Stimulated activated CD4-positive, alpha-beta T cell treated with anti-CD3 and anti-CD28 coated beads, Interleukin-4, amount 100 ng/mL, for 4 hours (primary cell): ENCODE results near the gene PRSS56.
"Not testable (repeated sequence)": the region's sequence is repeated elsewhere in the genome, so short reads cannot be mapped to it uniquely, and the experiment has no call there.

ENCODE experiments used
- DNase-seq, 2 experiments: peaks; one replicate each; pipeline ENCODE4 v3.0.0-alpha.2; 2020

The PRSS56 gene

DNA sequence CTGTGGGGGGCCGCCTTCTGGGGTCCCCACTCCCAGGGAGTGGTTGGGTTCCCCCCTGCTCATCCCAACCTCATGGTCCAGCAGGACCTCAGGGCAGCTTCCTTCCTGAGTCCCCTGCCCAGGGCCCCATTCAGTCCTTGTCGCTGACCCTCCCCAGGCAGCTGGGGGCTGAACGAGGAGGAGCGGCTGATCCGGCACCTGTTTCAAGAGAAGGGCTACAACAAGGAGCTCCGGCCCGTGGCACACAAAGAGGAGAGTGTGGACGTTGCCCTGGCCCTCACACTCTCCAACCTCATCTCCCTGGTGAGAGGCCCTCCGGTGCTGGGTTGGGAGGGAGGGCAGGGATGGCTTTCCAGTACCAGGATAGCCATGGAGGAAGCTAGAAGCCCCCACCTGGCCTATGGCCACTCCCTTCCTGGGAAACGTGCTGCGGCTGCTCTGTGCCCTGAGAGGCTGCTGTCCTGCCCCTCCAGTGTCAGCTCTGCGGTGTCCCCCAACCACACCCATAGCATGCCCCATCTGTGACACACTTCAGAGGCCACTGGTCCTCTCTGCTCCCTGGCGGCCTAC is 6.3 kb downstream of the PRSS56 start:
- DNase-seq = no peak

DNA sequence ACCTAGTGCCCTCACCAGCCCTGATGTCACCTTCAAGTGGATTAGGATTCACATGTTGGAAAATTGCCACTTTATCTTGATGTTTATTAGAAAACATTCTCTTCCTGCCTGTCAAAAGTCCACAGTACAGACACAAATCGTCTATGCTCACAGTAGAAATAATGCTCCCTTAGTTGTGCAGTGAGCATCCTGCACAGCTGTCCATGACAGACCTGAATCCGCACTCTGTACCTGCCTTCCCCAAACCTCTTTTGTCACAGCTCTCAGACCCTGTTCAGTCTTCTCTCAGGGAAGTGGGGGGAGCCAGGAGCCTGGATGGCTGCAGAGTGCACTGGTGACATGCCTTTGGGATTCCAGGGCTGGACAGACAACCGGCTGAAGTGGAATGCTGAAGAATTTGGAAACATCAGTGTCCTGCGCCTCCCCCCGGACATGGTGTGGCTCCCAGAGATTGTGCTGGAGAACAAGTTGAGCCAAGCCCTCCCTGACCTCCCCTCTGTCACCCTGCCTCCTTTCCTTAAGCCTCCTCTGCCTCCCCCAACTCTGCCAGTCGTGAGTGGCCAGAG is 7.8 kb downstream of the PRSS56 start:
- no peak for DNase-seq

GRCh38 chr2:232528746-232529460 is 8.7 kb downstream of the PRSS56 start:
- DNase-seq = no peak

- no peak for DNase-seq
Observed at GRCh38 chr2:232529806-232530547, 9.8 kb downstream of the PRSS56 start.

DNA sequence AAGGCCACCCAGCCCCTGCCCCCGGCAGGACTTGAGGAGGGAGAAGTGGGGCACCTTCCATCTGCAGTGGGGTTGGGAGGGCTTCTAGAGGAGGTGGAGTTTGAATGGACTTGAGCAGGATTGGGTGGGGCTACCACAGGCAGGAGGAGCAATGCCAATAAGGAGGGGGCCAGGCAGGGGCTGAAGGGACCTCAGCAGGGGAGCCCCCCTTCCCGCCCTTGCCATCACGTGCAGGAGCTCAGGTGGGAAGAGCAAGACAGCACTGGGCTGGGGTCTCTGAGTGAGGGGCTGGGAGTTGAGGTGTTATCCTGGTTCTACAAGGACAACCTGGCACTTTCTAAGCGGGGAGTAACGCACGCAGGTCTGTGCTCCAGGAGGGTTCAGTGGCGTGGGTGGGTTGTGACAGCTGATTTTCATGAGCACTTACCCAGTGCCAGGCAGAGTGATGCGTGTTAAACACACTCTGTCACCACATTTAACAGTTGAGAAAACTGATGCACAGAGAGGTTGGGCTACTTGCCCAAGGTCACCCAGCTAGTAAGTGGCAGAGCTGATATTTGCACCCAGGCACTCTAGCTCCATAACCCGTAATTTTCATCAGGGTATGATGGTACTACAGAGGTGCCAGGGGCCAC is 10.6 kb downstream of the PRSS56 start:
- DNase-seq = no peak

DNA sequence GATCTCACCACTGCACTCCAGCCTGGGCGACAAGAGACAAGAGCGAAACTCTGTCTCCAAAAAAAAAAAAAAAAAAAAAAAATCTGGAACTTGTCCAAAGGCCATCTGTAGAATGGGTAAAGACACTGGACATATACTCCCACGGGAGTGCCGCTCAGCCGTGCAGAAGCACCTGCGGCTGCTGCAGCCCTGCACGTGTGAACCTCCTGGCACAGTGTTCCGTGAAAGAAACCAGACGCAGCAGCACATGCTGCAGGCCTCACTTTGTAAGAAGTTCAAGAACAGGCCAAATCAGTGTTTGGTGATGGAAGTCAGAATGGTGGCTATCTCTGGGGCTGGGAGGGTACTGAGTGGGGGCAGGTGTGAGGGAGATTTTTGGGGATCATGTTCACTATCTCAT is 12.2 kb downstream of the PRSS56 start:
- DNase-seq = no peak

DNA sequence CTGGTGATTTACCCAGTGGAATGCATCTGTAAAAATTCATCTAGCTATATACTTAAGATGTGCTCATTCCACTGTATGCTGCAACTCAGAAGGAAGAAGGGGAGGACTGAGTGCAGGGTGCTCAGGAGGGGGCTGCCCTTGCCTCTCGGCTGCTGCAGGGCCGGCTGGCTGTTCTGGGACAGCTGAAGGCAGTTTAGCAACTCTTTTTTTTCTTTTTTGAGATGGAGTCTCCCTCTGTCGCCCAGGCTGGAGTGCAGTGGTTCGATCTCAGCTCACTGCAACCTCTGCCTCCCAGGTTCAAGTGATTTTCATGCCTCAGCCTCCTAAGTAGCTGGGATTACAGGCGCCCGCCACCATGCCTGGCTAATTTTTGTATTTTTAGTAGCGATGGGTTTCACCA is 12.6 kb downstream of the PRSS56 start:
- not testable (repeated sequence) for DNase-seq

DNA sequence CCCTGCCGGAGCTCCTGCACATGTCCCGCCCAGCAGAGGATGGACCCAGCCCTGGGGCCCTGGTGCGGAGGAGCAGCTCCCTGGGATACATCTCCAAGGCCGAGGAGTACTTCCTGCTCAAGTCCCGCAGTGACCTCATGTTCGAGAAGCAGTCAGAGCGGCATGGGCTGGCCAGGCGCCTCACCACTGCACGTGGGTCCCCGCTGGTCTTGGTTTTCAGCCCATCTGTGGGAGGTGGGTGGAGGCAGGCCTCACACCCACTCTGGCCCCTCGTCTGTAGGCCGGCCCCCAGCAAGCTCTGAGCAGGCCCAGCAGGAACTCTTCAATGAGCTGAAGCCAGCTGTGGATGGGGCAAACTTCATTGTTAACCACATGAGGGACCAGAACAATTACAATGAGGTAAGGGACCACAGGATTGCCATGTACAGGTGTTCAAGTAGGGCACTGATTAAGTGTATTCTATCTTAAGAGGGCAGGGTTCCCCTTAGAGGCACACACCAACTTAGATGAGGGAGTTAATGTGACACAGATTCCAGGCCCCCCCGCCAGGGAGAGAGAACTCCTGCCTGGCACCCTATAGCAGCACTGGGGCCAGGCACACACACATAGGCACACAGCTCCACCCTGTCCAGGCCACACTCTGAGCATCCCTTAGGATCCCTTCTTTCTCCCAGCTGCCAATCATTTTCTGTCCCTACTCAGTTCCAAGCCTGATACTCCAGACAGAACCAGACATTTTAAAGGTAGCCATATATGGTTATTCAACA is 13.9 kb downstream of the PRSS56 start:
- no peak for DNase-seq

DNA sequence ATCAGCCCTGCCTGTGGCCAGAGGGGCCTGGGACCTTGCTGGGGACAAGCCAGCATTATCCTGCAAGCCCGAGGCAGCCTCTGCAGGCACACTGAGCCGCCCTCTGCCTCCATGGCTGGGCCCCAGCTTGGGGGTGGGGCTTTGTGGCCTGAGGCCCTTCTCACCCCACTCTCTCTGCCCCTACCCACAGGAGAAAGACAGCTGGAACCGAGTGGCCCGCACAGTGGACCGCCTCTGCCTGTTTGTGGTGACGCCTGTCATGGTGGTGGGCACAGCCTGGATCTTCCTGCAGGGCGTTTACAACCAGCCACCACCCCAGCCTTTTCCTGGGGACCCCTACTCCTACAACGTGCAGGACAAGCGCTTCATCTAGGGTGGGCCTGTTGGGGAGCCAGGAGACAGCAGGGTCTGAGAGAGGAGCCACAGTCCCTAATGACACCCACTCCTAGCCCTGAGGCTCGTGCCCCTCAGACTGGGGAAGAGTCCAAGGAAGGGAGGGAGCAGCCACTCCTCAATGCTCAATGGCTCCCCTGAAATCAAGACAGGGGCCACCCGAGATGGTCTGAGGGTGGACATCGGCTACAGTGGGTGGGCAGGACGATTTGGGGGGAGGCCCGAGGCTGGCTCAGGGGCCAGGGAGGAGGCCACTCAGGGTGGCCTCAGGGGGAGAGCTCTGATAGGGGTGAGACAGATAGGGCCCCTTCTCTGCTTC is 14.9 kb downstream of the PRSS56 start:
- no peak for DNase-seq

- DNase-seq = no peak
Observed at GRCh38 chr2:232535761-232536530, 15.8 kb downstream of the PRSS56 start.

GRCh38 chr2:232537079-232537478 is 16.9 kb downstream of the PRSS56 start:
- DNase-seq = no peak

DNA sequence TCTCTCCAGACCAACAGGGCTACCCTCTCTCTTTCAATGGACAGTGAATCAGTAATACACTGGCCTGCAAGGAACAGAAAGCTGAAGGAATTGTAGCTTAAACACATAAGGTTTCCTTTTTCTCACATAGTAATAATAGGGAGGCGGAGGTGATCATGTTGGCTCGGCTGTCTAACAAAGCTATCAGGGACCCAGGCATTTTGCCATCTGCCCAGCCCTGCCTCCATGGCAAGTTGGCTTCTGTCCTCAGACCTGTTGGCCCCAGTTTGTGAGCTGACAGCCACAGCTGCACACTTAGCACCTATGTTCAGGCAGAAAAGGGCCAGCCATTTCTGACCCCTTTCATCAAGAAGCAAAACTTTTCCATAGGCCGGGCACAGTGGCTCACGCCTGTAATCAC is 17.3 kb downstream of the PRSS56 start:
- no peak for DNase-seq

DNA sequence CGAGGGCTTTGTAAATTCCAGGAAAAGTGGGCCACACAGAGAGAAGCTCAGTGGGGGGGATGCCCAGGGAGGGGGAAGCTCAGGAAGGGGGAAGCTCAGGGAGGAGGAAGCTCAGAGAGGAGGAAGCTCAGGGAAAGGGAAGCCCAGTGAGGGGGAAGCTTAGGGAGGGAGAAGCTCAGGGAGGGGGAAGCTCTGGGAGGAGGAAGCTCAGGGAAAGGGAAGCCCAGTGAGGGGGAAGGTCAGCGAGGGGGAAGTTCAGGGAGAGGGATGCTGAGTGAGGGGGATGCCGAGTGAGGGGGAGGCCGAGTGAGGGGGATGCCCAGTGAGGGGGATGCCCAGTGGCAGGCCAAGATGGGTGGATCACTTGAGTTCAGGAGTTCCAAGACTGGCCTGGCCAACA is 18.5 kb downstream of the PRSS56 start:
- DNase-seq = no peak

DNA sequence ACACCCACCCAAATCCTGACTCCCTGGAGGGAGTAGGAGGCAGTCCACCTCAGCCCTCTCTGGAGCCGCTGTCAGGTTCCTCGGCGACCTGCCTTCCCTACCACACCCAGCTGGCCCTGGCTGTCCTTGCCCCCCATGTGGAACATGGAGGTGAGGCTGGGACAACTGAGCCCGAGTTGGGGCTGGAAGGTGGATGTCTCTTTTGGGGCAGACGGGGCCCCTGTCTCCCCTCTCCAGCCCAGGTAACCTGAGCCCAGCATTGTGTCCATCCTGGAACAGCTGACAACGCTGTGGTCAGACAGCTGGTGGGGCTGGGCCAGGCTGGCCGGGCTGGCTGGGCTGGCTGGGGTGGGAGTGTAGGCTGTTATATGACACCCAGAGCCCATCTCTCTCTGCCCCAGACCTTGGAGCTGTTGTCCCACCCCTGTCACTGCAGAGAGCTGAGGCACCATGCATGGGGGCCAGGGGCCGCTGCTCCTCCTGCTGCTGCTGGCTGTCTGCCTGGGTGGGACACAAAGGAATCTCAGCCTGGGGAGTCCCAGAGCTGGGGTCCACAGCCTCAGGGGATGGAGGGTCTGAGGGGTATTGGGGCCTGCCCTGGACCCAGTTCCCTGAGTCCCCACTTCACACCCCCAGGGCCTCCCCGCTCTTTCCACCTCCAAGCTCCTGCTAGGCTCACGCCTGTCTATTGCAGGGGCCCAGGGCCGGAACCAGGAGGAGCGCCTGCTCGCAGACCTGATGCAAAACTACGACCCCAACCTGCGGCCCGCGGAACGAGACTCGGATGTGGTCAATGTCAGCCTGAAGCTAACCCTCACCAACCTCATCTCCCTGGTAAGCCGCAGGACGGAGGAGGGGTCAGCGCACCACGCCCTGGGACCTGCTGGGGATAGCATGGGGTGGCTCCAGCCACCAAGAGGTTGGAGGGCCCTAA is 19.4 kb downstream of the PRSS56 start, which contains the start of gene CHRNG:
TSS of gene CHRNG (plus strand) at position 395 of the 934 bp plus-strand sequence. CDS start at position 451, 56 bp downstream.
- DNase-seq = no peak

DNA sequence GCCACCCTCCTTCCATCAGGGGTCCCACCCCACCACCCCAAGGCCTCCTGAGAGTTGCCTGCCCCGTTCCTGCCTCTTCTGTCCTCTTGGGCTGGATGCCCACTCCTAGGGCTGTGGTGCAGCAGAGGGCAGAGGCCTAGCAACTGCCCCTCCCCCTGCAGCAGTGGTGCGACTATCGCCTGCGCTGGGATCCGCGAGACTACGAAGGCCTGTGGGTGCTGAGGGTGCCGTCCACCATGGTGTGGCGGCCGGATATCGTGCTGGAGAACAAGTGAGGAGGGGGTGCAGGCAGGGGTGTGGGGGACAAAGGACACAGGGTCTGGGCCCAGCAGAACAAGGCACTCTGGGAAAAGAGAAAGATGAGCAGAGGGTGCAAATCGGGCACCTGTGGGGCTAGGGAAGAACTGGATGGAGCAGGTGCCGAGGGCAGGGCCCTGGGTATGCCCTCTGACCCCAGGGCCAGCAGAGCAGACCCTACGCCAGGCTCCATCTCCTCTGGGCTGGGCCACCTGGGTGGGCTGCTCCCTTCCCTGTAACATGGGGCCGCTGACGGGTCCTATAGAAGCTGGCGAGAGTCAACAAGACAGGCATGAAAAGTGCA is 20.4 kb downstream of the PRSS56 start:
- DNase-seq = no peak

- DNase-seq = no peak
Observed at GRCh38 chr2:232541195-232541960, 21.2 kb downstream of the PRSS56 start.

DNA sequence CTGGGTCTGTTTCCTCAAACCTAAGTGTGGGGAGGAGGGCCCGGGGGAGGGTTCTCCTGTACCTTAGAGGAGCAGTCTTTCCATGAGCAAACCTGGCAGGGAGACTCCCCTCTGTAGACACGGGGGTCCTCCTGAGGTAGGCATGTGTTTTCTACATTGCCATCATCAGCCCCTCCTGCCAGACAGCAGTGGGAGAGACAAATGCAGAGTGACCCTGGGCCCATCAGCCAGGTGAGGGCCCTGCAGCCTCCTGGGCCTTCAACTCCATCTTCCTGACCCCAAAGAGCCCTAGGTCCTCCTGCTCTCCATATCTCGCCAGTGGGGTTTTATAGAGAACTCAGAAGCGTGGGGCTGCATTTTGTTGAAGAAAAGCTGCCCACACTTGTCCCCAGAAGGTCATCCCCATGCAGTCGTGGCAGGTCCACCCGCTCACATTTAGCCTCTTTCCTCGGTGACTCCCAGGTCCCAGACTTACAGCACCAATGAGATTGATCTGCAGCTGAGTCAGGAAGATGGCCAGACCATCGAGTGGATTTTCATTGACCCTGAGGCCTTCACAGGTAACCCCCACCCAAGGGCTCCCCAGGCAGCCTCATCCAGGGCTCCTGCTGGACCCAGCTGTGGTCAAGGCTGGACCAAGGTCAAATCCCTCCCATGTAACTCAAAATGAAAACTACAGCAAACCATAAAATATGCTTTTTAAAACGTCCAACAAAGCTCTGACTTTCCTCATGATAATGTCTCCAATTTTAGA is 21.9 kb downstream of the PRSS56 start:
- DNase-seq = no peak
